AG09309 (cell line): ENCODE results near the gene CYP3A4.
"Not testable (repeated sequence)": the region's sequence is repeated elsewhere in the genome, so short reads cannot be mapped to it uniquely, and the experiment has no call there.

Source experiments
- DNase-seq: peaks from one replicate; pipeline ENCODE4 v3.0.0-alpha.2; 2010; ENCODE audit warnings: low read depth
- H3K4me3 ChIP-seq: 2 replicates; pipeline ENCODE4 v1.5.1; 2011; ENCODE audit warnings: mild to moderate bottlenecking, low read depth, low read length, moderate library complexity; ENCODE audit not compliant: control insufficient read depth
- CTCF ChIP-seq: IDR thresholded peaks from 2 replicates; pipeline ENCODE4 v1.5.1; 2011; ENCODE audit warnings: mild to moderate bottlenecking, low read depth, low read length, inconsistent platforms; ENCODE audit not compliant: insufficient read depth, control insufficient read depth; ENCODE audit errors: missing control alignments

The CYP3A4 gene

DNA sequence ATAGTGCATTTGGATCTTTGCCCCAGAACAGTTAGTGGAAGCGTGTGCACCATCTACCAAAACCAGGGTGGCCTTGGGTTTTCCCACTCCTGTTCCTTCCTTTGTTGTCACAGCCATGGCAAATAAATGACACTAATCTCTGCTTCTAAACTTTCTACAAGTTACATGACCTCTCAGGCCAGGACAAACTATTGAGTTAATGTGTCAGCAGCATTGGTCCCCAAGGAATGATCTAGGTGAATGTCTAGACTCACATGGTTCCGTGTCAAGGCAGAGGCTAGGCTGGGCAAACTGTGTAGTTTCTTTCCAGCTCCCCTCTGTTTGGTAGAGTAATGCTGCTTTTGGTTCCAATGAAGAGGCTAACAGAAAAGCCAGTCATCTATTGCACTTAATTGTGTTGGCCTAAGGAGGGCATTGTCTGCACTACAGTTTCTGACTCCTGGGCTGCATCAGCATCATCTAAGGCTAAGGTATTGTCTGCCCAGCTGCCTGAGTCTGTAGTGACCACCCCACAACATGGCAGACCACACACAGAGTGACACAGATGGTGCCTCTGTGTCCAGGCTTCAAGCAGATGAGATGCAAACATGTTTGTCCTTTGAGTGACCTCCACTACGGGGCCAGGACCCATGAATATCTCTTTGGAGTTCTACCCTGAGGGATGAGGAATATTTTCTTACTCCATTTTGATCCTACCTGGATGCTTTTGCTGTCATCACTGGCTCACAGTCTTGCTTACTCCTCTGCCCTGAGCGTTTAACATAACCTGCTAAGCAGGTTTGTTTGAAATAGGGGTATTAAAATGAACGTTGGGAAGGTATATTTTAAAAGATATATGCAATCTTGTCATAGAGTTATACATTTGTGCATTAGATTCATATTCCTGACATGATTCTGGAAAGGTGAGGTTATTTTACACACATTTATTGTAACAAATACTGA lies 1.7 kb downstream of the CYP3A4 start:
- DNase-seq, result no peak
- H3K4me3 ChIP-seq, result no peak overlapping the region
- TF ChIP-seq CTCF, result no peak

DNA sequence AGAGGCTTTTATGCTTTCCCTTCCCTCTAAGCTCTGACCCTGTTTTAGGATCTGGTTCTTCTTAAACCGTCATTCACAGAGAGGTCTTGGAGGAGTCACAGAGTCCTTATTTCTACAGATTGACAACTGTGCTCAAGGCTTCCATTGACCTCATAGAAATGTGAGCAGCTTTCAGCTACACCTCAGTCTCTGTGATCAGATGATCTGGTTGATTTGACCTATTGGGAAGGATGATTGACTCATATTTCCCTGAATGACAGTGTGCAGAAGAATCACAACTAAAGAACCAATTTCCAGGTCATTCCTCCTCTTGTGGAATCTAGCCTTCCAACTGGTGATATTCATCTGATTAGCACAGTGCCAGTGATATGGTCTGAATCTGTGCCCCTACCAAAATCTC lies 3.4 kb downstream of the CYP3A4 start:
- H3K4me3 ChIP-seq, result no peak overlapping the region
- TF ChIP-seq CTCF, result no peak
- no peak for DNase-seq

GRCh38 chr7:99779949-99780348 lies 4.0 kb downstream of the CYP3A4 start:
- TF ChIP-seq CTCF, result no peak
- DNase-seq, result no peak
- H3K4me3 ChIP-seq, result no peak overlapping the region

GRCh38 chr7:99778880-99779279 lies 5.1 kb downstream of the CYP3A4 start:
- TF ChIP-seq CTCF, result no peak
- DNase-seq, result no peak

GRCh38 chr7:99773395-99773794 lies 10.6 kb downstream of the CYP3A4 start:
- H3K4me3 ChIP-seq, DNase-seq: not testable (repeated sequence)

More at GRCh38 chr7:99778880-99779279, 5.1 kb downstream of the CYP3A4 start:
- H3K4me3 ChIP-seq, result no peak overlapping the region

GRCh38 chr7:99772565-99772964 lies 11.4 kb downstream of the CYP3A4 start:
- TF ChIP-seq CTCF, result no peak
- DNase-seq, result no peak
- no peak overlapping the region for H3K4me3 ChIP-seq

DNA sequence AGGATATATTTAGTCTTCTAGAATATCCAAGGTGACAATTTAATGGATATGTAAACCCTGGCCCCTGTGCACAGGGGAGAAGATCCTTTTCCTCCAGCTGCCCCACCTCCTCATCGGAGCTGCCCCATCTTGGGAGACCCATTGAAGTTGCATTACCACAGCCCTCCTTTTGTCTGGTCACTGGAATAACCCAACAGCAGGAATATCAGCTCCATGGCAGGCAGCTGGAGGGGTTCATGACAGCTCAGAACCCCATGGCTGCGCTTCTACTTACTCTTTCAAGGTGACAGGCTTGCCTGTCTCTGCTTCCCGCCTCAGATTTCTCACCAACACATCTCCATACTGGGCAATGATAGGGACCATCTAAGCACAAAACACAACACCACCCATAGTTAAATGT lies 14.5 kb downstream of the CYP3A4 start:
- not testable (repeated sequence) for DNase-seq, H3K4me3 ChIP-seq

- no peak for DNase-seq
- no peak overlapping the region for H3K4me3 ChIP-seq
- no peak for TF ChIP-seq CTCF
Observed at GRCh38 chr7:99768471-99768870, 15.5 kb downstream of the CYP3A4 start.
